WTC11 (cell line): ENCODE data around the gene KRAS. TPM values are rescaled to one million over a fixed set of nuclear protein-coding genes. Genes with fewer than 3 reads are reported as not detected.

ENCODE experiments used
- ATAC-seq: fragments of 200-7000 bp; cut with Tn5 transposase; 2 replicates; pipeline ENCODE4 v1.10.0; 2021; ENCODE audit warnings: mild to moderate bottlenecking, moderate library complexity
- CTCF ChIA-PET: fragments of 300-600 bp; sonication (Branson Sonifier 250); formaldehyde crosslinking; loops from one replicate; lab custom pipeline; 2021; ENCODE audit warnings: antibody characterized with exemption; lab: Charles Lee
- POLR2A ChIA-PET: fragments of 350-600 bp; sonication (Branson Sonifier 250); formaldehyde crosslinking; loops from one replicate; lab custom pipeline; 2021; ENCODE audit warnings: antibody characterized with exemption; lab: Charles Lee
- DNase-seq: peaks from one replicate; pipeline ENCODE4 v3.0.0; 2021; ENCODE audit warnings: low spot score
- H3K27ac Mint-ChIP-seq: 2 replicates; pipeline ENCODE4 v1.8.0; 2021; ENCODE audit warnings: mixed read lengths
- H3K27me3 Mint-ChIP-seq: 2 replicates; pipeline ENCODE4 v1.8.0; 2021; ENCODE audit warnings: low read depth, mild to moderate bottlenecking, moderate library complexity, mixed read lengths
- H3K36me3 Mint-ChIP-seq: 2 replicates; pipeline ENCODE4 v1.8.0; 2021; ENCODE audit warnings: mixed read lengths
- H3K4me1 Mint-ChIP-seq: 2 replicates; pipeline ENCODE4 v1.8.0; 2022; ENCODE audit warnings: mixed read lengths
- H3K4me3 Mint-ChIP-seq: 2 replicates; pipeline ENCODE4 v1.8.0; 2021; ENCODE audit warnings: mild to moderate bottlenecking, moderate library complexity, mixed read lengths
- H3K9me3 Mint-ChIP-seq: 2 replicates; pipeline ENCODE4 v1.8.0; 2021; ENCODE audit warnings: mixed read lengths
- ATF1 ChIP-seq: sonication (generic); formaldehyde crosslinking; IDR thresholded peaks from 2 replicates; pipeline ENCODE4 v1.8.1; 2023; ENCODE audit warnings: mild to moderate bottlenecking, moderate library complexity, missing genetic modification reagents
- ATF6 ChIP-seq: sonication (generic); formaldehyde crosslinking; IDR thresholded peaks from 2 replicates; pipeline ENCODE4 v1.8.1; 2023; ENCODE audit warnings: mild to moderate bottlenecking, missing genetic modification reagents
- CREB1 ChIP-seq: sonication (generic); formaldehyde crosslinking; IDR thresholded peaks from 2 replicates; pipeline ENCODE4 v1.8.0; 2023; ENCODE audit warnings: mild to moderate bottlenecking, missing genetic modification reagents
- E2F1 ChIP-seq: sonication (generic); formaldehyde crosslinking; IDR thresholded peaks from 2 replicates; pipeline ENCODE4 v1.8.0; 2022; ENCODE audit warnings: mild to moderate bottlenecking, missing genetic modification reagents
- IRF2 ChIP-seq: sonication (generic); formaldehyde crosslinking; IDR thresholded peaks from 2 replicates; pipeline ENCODE4 v1.8.0; 2022; ENCODE audit warnings: low read depth, missing genetic modification reagents, borderline replicate concordance
- JUN ChIP-seq: sonication (generic); formaldehyde crosslinking; IDR thresholded peaks from 2 replicates; pipeline ENCODE4 v1.8.0; 2023; ENCODE audit warnings: mild to moderate bottlenecking, missing genetic modification reagents
- NFATC4 ChIP-seq: fragments of 250-450 bp; sonication (Bioruptor Pico); IDR thresholded peaks from 2 replicates; pipeline ENCODE4 v1.9.0; 2021; ENCODE audit warnings: mild to moderate bottlenecking
- NR1H2 ChIP-seq: sonication (generic); formaldehyde crosslinking; IDR thresholded peaks from 2 replicates; pipeline ENCODE4 v1.9.0; 2021; ENCODE audit warnings: mild to moderate bottlenecking, moderate library complexity, missing genetic modification reagents
- OVOL2 ChIP-seq: fragments of 250-450 bp; sonication (Bioruptor Pico); IDR thresholded peaks from 2 replicates; pipeline ENCODE4 v1.9.0; 2021; ENCODE audit warnings: mild to moderate bottlenecking, borderline replicate concordance
- PRDM15 ChIP-seq: sonication (generic); formaldehyde crosslinking; IDR thresholded peaks from 2 replicates; pipeline ENCODE4 v1.8.0; 2022; ENCODE audit warnings: missing genetic modification reagents
- PREB ChIP-seq: sonication (generic); formaldehyde crosslinking; IDR thresholded peaks from 2 replicates; pipeline ENCODE4 v1.8.1; 2022; ENCODE audit warnings: mild to moderate bottlenecking, missing genetic modification reagents, moderate library complexity, borderline replicate concordance
- TCF7 ChIP-seq: sonication (generic); formaldehyde crosslinking; IDR thresholded peaks from 2 replicates; pipeline ENCODE4 v1.8.0; 2022; ENCODE audit warnings: mild to moderate bottlenecking, low read depth, missing genetic modification reagents, moderate library complexity
- TEAD1 ChIP-seq: sonication (generic); formaldehyde crosslinking; IDR thresholded peaks from 2 replicates; pipeline ENCODE4 v1.8.0; 2022; ENCODE audit warnings: mild to moderate bottlenecking, missing genetic modification reagents
- ZBTB43 ChIP-seq: sonication (generic); formaldehyde crosslinking; IDR thresholded peaks from 2 replicates; pipeline ENCODE4 v1.8.1; 2023; ENCODE audit warnings: mild to moderate bottlenecking, missing genetic modification reagents
- ZNF396 ChIP-seq: fragments of 250-450 bp; sonication (Bioruptor Pico); IDR thresholded peaks from 2 replicates; pipeline ENCODE4 v1.8.0; 2021; ENCODE audit warnings: mild to moderate bottlenecking, moderate library complexity, borderline replicate concordance
- total RNA-seq: library from RNA; stranded (reverse); gene quantifications from 3 replicates; pipeline ENCODE4 v1.2.3, GENCODE V29; 2021

The KRAS gene
- total RNA-seq, 1 experiment from 2014 or later, result 66.2 TPM

- no peaks in the 10 kb centered on the region for H3K36me3 Mint-ChIP-seq
- no peak for ATAC-seq
- no peaks in the 10 kb centered on the region for H3K27me3 Mint-ChIP-seq
- H3K4me3 Mint-ChIP-seq, result no peak overlapping the region
- no peak overlapping the region for H3K27ac Mint-ChIP-seq
- H3K4me1 Mint-ChIP-seq, result peaks cover 4% of the 10 kb centered on the region; the same call in 1 of the 2 replicates
- no peaks in the 10 kb centered on the region for H3K9me3 Mint-ChIP-seq
- no peak for DNase-seq
- POLR2A ChIA-PET, result no interaction called here
- CTCF ChIA-PET, result no interaction called here
- TF ChIP-seq TCF7 (CRISPR knock-in tag) (no peak), ATF6 (CRISPR knock-in tag) (no peak), IRF2 (CRISPR knock-in tag) (no peak), NR1H2 (CRISPR knock-in tag) (no peak), ZNF396 (CRISPR knock-in tag) (no peak), ZBTB43 (CRISPR knock-in tag) (no peak)
- TF ChIP-seq, all 79 proteins: peak for 0
Observed at GRCh38 chr12:25190793-25191192, 59.9 kb downstream of the KRAS start.

- DNase-seq, result no peak
- Mint-ChIP-seq H3K4me1 (0 out of 2 replicates have a peak, but pooled peaks cover 4% of the 10 kb centered on the region), H3K36me3 (no peaks in the 10 kb centered on the region), H3K27ac (no peak overlapping the region), H3K9me3 (no peaks in the 10 kb centered on the region), H3K4me3 (no peak overlapping the region), H3K27me3 (no peaks in the 10 kb centered on the region)
- no peak for TF ChIP-seq ATF6 (CRISPR knock-in tag)
- no peak for TF ChIP-seq TEAD1
- TF ChIP-seq CREB1 (CRISPR knock-in tag), result no peak
- no peak for TF ChIP-seq E2F1 (CRISPR knock-in tag)
- TF ChIP-seq ZBTB43 (CRISPR knock-in tag), result no peak
- TF ChIP-seq NFATC4, result no peak
- no peak for TF ChIP-seq PREB (CRISPR knock-in tag)
- TF ChIP-seq PRDM15 (CRISPR knock-in tag), result no peak
- no peak for TF ChIP-seq OVOL2
- TF ChIP-seq JUN, result no peak
- no peak for TF ChIP-seq ATF1 (CRISPR knock-in tag)
- ATAC-seq, result no peak
- POLR2A ChIA-PET, result no interaction called here
- CTCF ChIA-PET, result interaction anchor here (0.6 kb wide), 1 partner anchor 231 kb away, joined by 3 read pairs; no protein-coding TSS in a partner anchor
Observed at GRCh38 chr12:25189656-25190055, 61.1 kb downstream of the KRAS start.
